HUES64 (cell line): ENCODE results near the gene TK2.

Experiments used
- H3K27ac ChIP-seq: 2 replicates; pipeline ENCODE4 v1.7.0; 2013; ENCODE audit warnings: low read depth, low read length, inconsistent platforms
- H3K27me3 ChIP-seq: 2 replicates; pipeline ENCODE4 v1.6.1; 2013; ENCODE audit warnings: mild to moderate bottlenecking, low read length; ENCODE audit not compliant: insufficient read depth
- H3K36me3 ChIP-seq: 2 replicates; pipeline ENCODE4 v1.6.1; 2013; ENCODE audit warnings: mild to moderate bottlenecking, low read length; ENCODE audit not compliant: insufficient read depth
- H3K4me1 ChIP-seq: 2 replicates; pipeline ENCODE4 v1.6.1; 2013; ENCODE audit warnings: mild to moderate bottlenecking, low read length, moderate library complexity; ENCODE audit not compliant: insufficient read depth
- H3K4me3 ChIP-seq: 2 replicates; pipeline ENCODE4 v1.5.1; 2013; ENCODE audit warnings: mild to moderate bottlenecking, low read length, moderate library complexity
- H3K9ac ChIP-seq: 2 replicates; pipeline ENCODE4 v1.6.1; 2013; ENCODE audit warnings: mild to moderate bottlenecking, low read depth, low read length
- H3K9me3 ChIP-seq: 2 replicates; pipeline ENCODE4 v1.6.1; 2013; ENCODE audit warnings: low read depth, low read length; ENCODE audit not compliant: insufficient read depth
- WGBS: fragments of 150-250, 120-280 bp; methylation state at CpG from one replicate; pipeline ENCODE4 v1.1.7; 2013; ENCODE audit warnings: missing lambda C conversion rate; 5-methylcytosine and 5-hydroxymethylcytosine counted together

The TK2 gene

GRCh38 chr16:66495440-66495839, 54.5 kb downstream of the TK2 start:
- Histone ChIP-seq H3K36me3 (no peaks in the 10 kb centered on the region), H3K27ac (no peak overlapping the region), H3K9me3 (no peaks in the 10 kb centered on the region), H3K4me1 (no peaks in the 10 kb centered on the region), H3K4me3 (no peak overlapping the region), H3K9ac (no peak overlapping the region), H3K27me3 (no peaks in the 10 kb centered on the region)
- 92% methylated on average over 2 of the region's 2 CpGs for WGBS

- H3K36me3 ChIP-seq, result no peaks in the 10 kb centered on the region
- H3K9me3 ChIP-seq, result no peaks in the 10 kb centered on the region
- no peak overlapping the region for H3K4me3 ChIP-seq
- H3K27ac ChIP-seq, result no peak overlapping the region
- H3K9ac ChIP-seq, result no peak overlapping the region
- no peaks in the 10 kb centered on the region for H3K4me1 ChIP-seq
- WGBS, result 90% methylated on average over 2 of the region's 2 CpGs
- no peaks in the 10 kb centered on the region for H3K27me3 ChIP-seq
Measured at GRCh38 chr16:66494916-66495315, 55.0 kb downstream of the TK2 start.

GRCh38 chr16:66493490-66494401, 56.2 kb downstream of the TK2 start:
- 92% methylated on average over 14 of the region's 14 CpGs for WGBS
- H3K4me3 ChIP-seq, result no peak overlapping the region

GRCh38 chr16:66491716-66492064, 58.2 kb downstream of the TK2 start:
- no peaks in the 10 kb centered on the region for H3K27me3 ChIP-seq
- no peak overlapping the region for H3K4me3 ChIP-seq
- H3K4me1 ChIP-seq, result no peaks in the 10 kb centered on the region
- H3K27ac ChIP-seq, result no peak overlapping the region
- 80% methylated on average over 7 of the region's 7 CpGs for WGBS
- no peaks in the 10 kb centered on the region for H3K9me3 ChIP-seq
- no peak overlapping the region for H3K9ac ChIP-seq
- H3K36me3 ChIP-seq, result no peaks in the 10 kb centered on the region

More at GRCh38 chr16:66493490-66494401, 56.2 kb downstream of the TK2 start:
- no peak overlapping the region for H3K27ac ChIP-seq
- no peaks in the 10 kb centered on the region for H3K4me1 ChIP-seq
- H3K9me3 ChIP-seq, result no peaks in the 10 kb centered on the region
- no peaks in the 10 kb centered on the region for H3K27me3 ChIP-seq
- H3K9ac ChIP-seq, result no peak overlapping the region
- no peaks in the 10 kb centered on the region for H3K36me3 ChIP-seq

GRCh38 chr16:66490774-66491715, 58.9 kb downstream of the TK2 start:
- no peaks in the 10 kb centered on the region for H3K9me3 ChIP-seq
- H3K27ac ChIP-seq, result no peak overlapping the region
- no peak overlapping the region for H3K9ac ChIP-seq
- H3K36me3 ChIP-seq, result no peaks in the 10 kb centered on the region
- 90% methylated on average over 8 of the region's 8 CpGs for WGBS
- no peaks in the 10 kb centered on the region for H3K4me1 ChIP-seq
- H3K4me3 ChIP-seq, result no peak overlapping the region
- H3K27me3 ChIP-seq, result no peaks in the 10 kb centered on the region

GRCh38 chr16:66489818-66490217, 60.1 kb downstream of the TK2 start:
- WGBS, result 91% methylated on average over 5 of the region's 5 CpGs
- no peaks in the 10 kb centered on the region for H3K36me3 ChIP-seq
- H3K4me3 ChIP-seq, result no peak overlapping the region
- no peaks in the 10 kb centered on the region for H3K9me3 ChIP-seq
- H3K27ac ChIP-seq, result no peak overlapping the region
- H3K4me1 ChIP-seq, result no peaks in the 10 kb centered on the region
- no peaks in the 10 kb centered on the region for H3K27me3 ChIP-seq
- no peak overlapping the region for H3K9ac ChIP-seq

- no peaks in the 10 kb centered on the region for H3K9me3 ChIP-seq
- no peak overlapping the region for H3K4me3 ChIP-seq
- H3K27ac ChIP-seq, result no peak overlapping the region
- no peaks in the 10 kb centered on the region for H3K27me3 ChIP-seq
- 92% methylated on average over 2 of the region's 2 CpGs for WGBS
- no peaks in the 10 kb centered on the region for H3K4me1 ChIP-seq
- no peaks in the 10 kb centered on the region for H3K36me3 ChIP-seq
- no peak overlapping the region for H3K9ac ChIP-seq
Measured at GRCh38 chr16:66489385-66489784, 60.5 kb downstream of the TK2 start.

GRCh38 chr16:66488505-66488904, 61.4 kb downstream of the TK2 start:
- H3K4me3 ChIP-seq, result no peak overlapping the region
- no peak overlapping the region for H3K27ac ChIP-seq
- H3K27me3 ChIP-seq, result no peaks in the 10 kb centered on the region
- no peak overlapping the region for H3K9ac ChIP-seq
- no peaks in the 10 kb centered on the region for H3K36me3 ChIP-seq
- no peaks in the 10 kb centered on the region for H3K9me3 ChIP-seq
- 98% methylated on average over 1 of the region's 1 CpG for WGBS
- H3K4me1 ChIP-seq, result no peaks in the 10 kb centered on the region

GRCh38 chr16:66487580-66488275, 62.2 kb downstream of the TK2 start:
- Histone ChIP-seq H3K9me3 (no peaks in the 10 kb centered on the region), H3K4me3 (no peak overlapping the region), H3K36me3 (no peaks in the 10 kb centered on the region), H3K27ac (no peak overlapping the region), H3K9ac (no peak overlapping the region), H3K27me3 (no peaks in the 10 kb centered on the region), H3K4me1 (no peaks in the 10 kb centered on the region)
- 78% methylated on average over 5 of the region's 5 CpGs for WGBS

- no peak overlapping the region for H3K27ac ChIP-seq
- WGBS, result 79% methylated on average over 3 of the region's 3 CpGs
- no peaks in the 10 kb centered on the region for H3K27me3 ChIP-seq
- no peaks in the 10 kb centered on the region for H3K36me3 ChIP-seq
- H3K4me3 ChIP-seq, result no peak overlapping the region
- H3K9me3 ChIP-seq, result no peaks in the 10 kb centered on the region
- no peak overlapping the region for H3K9ac ChIP-seq
- no peaks in the 10 kb centered on the region for H3K4me1 ChIP-seq
Measured at GRCh38 chr16:66486773-66487579, 62.9 kb downstream of the TK2 start.
